NCI-H128 (cell line): ENCODE data around the gene SHMT1.

Source experiments
- DNase-seq: peaks from one replicate; lab custom pipeline; 2025; ENCODE audit not compliant: unreplicated experiment; lab: John Stamatoyannopoulos, UW

The SHMT1 gene

GRCh38 chr17:18291718-18292540, 71.4 kb downstream of the SHMT1 start:
- DNase-seq: no peak

- DNase-seq: no peak
Measured at GRCh38 chr17:18285296-18285695, 78.1 kb downstream of the SHMT1 start.

GRCh38 chr17:18281788-18282187, 81.6 kb downstream of the SHMT1 start:
- DNase-seq: no peak

GRCh38 chr17:18280766-18281371, 82.5 kb downstream of the SHMT1 start:
- no peak for DNase-seq

- DNase-seq: no peak
Measured at GRCh38 chr17:18280249-18280648, 83.1 kb downstream of the SHMT1 start.

GRCh38 chr17:18278867-18279266, 84.5 kb downstream of the SHMT1 start:
- no peak for DNase-seq
